GM18861 (cell line): ENCODE data around the gene SLFN12.
"Not testable (repeated sequence)": the region's sequence is repeated elsewhere in the genome, so short reads cannot be mapped to it uniquely, and the experiment has no call there.

ENCODE experiments used
- ATAC-seq: cut with Tn5 transposase; IDR thresholded peaks from one replicate; pipeline ENCODE4 v1.9.1; 2021; ENCODE audit not compliant: unreplicated experiment

Gene SLFN12

GRCh38 chr17:35414247-35414646 lies 18.1 kb downstream of the SLFN12 start:
- ATAC-seq = no peak

- no peak for ATAC-seq
These were observed 24.8 kb downstream of the SLFN12 start for GRCh38 chr17:35407531-35407930.

GRCh38 chr17:35406568-35406967 lies 25.7 kb downstream of the SLFN12 start:
- no peak for ATAC-seq

- ATAC-seq = no peak
These were observed 27.9 kb downstream of the SLFN12 start for GRCh38 chr17:35404360-35404759.

GRCh38 chr17:35393783-35394182 lies 38.5 kb downstream of the SLFN12 start:
- ATAC-seq = not testable (repeated sequence)

- no peak for ATAC-seq
These were observed 41.6 kb downstream of the SLFN12 start for GRCh38 chr17:35390663-35391062.

- no peak for ATAC-seq
These were observed 42.1 kb downstream of the SLFN12 start for GRCh38 chr17:35390156-35390555.

GRCh38 chr17:35387496-35387895 lies 44.8 kb downstream of the SLFN12 start:
- ATAC-seq = no peak

GRCh38 chr17:35377706-35378105 lies 54.6 kb downstream of the SLFN12 start:
- ATAC-seq = no peak

GRCh38 chr17:35377068-35377467 lies 55.2 kb downstream of the SLFN12 start:
- ATAC-seq = no peak

GRCh38 chr17:35376245-35376644 lies 56.1 kb downstream of the SLFN12 start:
- no peak for ATAC-seq

- ATAC-seq = no peak
These were observed 57.4 kb downstream of the SLFN12 start for GRCh38 chr17:35374766-35375344.

GRCh38 chr17:35373984-35374765 lies 58.1 kb downstream of the SLFN12 start:
- no peak for ATAC-seq

GRCh38 chr17:35373534-35373983 lies 58.7 kb downstream of the SLFN12 start, which contains the start of gene SLFN11:
SLFN11 (minus strand) TSS chr17:35373621; CDS start chr17:35363807, 9,814 bp downstream.
- ATAC-seq = peak; percentile 36

GRCh38 chr17:35372846-35373533 lies 59.3 kb downstream of the SLFN12 start:
- ATAC-seq = no peak

- no peak for ATAC-seq
These were observed 60.4 kb downstream of the SLFN12 start for GRCh38 chr17:35371934-35372333.

GRCh38 chr17:35368081-35368830 lies 64.0 kb downstream of the SLFN12 start:
- ATAC-seq = peak; percentile 77

GRCh38 chr17:35361027-35361426 lies 71.3 kb downstream of the SLFN12 start:
- no peak for ATAC-seq
